PC-3 (cell line): ENCODE results near the gene ACADS.

ENCODE experiments used
- CTCF ChIP-seq: fragments of 300-600 bp; sonication (generic); conservative IDR thresholded peaks from 2 replicates; pipeline ENCODE4 v1.5.1; 2017; ENCODE audit warnings: antibody characterized with exemption, low read depth, mild to moderate bottlenecking, low read length
- EZH2 ChIP-seq: fragments of 300-600 bp; sonication (generic); IDR thresholded peaks from one replicate; pipeline ENCODE4 v1.6.1; 2017; ENCODE audit warnings: antibody characterized with exemption, mild to moderate bottlenecking, low read length; ENCODE audit not compliant: unreplicated experiment
- EZH2phosphoT487 ChIP-seq: fragments of 300-600 bp; sonication (generic); IDR thresholded peaks from 2 replicates; pipeline ENCODE4 v1.6.1; 2018; ENCODE audit warnings: mild to moderate bottlenecking, antibody characterized with exemption, low read length, borderline replicate concordance

GRCh38 chr12:120690978-120691377 is 34.6 kb upstream of the ACADS start:
- TF ChIP-seq CTCF: no peak
- no peak for TF ChIP-seq EZH2
- no peak for TF ChIP-seq EZH2phosphoT487
